HG03280 (cell line): ENCODE data around the gene LMAN2.
"Not testable (repeated sequence)": the region's sequence is repeated elsewhere in the genome, so short reads cannot be mapped to it uniquely, and the experiment has no call there.

Experiments
- ATAC-seq: cut with Tn5 transposase; IDR thresholded peaks from one replicate; pipeline ENCODE4 v1.9.1; 2021; ENCODE audit warnings: mild to moderate bottlenecking, moderate library complexity; ENCODE audit not compliant: unreplicated experiment

Gene LMAN2

DNA sequence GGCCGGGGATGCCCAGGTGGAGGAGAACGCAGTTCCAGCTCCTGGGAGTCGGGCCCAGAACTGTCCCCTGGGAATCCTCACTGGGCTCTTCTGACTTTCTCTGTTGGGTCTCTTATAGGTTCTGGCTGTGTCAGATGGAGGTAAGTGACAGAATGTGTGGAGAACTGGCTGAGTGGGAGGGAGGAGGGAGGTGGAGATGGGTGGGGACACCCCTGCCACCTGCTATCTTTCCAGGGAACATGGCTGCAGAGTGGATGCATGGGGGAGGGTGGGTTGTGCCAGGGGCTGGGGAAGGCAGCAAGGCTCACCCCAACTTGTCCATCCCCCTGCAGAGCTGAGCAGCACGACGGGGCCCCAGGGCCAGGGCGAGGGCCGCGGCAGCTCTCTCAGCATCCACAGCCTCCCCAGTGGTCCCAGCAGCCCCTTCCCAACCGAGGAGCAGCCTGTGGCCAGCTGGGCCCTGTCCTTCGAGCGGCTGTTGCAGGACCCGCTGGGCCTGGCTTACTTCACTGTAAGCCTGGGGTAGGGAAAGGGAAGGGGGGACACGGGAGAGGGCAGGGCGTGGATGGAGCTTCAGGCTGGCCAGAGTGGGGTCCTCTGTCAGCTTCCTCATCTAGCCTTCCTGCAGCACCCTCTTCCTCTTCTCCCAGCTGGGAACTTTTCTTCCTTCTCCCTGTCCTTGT is 14.5 kb upstream of the LMAN2 start:
- ATAC-seq: no peak

- no peak for ATAC-seq
Observed at GRCh38 chr5:177364159-177364962, 12.9 kb upstream of the LMAN2 start.

DNA sequence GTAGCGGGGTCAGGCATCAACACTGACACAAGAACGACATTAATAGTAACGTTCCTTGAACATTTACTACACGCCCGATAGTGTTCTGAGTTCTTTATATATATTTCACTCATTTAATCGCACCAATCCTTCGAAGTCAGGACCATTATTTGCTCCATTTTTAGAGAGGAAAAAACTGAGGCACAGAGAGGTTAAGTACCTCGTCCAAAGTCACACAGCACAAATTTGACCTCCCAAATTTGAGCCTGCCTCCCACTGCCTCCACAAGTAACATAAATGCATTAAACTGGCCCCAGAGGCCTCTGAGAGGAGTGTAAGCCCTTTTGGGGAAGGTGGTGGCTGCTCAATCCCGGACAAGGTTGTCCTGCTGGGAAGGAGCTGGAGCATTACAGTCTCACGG is 12.1 kb upstream of the LMAN2 start:
- ATAC-seq: no peak

- no peak for ATAC-seq
Observed at GRCh38 chr5:177362610-177363507, 11.4 kb upstream of the LMAN2 start.

DNA sequence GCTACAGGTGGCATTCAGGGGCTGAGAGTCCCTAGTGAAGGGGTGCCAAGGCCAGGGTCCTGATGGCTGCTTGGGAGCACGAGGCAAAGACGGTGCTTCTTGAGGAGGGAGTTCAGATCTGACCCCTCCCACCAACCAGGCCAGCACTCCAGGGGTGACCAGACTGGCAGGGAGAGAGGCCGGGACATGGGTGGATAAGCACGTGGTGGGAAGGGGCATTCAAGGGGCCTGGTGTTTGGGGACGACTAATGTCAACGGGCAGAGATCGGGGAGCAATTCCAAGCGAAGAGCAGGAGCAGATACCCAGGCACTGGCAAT is 10.8 kb upstream of the LMAN2 start:
- no peak for ATAC-seq

DNA sequence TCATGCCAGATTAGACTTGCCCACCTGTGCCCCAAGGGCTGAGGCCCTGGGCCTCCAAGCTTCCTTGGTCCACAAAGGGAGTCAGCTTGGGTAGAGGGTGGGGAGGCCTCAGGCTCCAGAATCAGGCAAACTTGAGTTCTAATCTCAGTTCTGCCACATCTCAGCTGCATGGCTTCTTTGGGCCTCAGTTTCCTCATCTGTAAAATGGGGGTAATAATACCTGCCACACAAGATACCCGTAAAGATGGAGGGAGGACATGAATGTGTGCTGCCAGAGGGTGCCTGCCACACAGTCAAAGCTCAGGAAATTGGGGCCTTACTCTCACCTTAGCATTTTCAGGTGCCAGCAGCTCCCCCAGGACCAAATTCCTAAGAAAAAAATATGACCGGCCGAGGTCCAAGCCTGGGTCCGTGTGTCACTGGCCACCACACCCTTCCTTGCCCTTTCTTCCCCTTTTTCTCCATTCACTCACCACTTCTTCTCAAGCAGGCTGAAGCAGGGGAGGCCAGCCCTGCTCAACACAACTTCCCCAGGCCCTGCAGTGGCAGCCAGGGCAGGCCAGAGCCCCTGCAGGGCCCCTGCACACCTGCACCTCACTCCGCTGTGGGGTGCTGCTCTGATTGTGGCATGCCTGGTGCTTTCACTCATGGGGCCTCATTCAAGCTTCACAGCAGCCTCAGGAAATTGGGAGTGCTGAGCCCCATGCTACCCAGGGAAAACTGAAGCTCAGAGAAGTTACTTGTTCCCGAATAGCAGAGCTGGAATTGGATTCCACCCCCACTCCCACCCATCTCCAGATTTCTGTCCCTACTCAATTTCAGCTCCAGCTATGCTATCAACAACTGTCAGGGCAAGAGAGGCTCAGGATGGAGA is 10.2 kb upstream of the LMAN2 start:
- ATAC-seq: no peak

DNA sequence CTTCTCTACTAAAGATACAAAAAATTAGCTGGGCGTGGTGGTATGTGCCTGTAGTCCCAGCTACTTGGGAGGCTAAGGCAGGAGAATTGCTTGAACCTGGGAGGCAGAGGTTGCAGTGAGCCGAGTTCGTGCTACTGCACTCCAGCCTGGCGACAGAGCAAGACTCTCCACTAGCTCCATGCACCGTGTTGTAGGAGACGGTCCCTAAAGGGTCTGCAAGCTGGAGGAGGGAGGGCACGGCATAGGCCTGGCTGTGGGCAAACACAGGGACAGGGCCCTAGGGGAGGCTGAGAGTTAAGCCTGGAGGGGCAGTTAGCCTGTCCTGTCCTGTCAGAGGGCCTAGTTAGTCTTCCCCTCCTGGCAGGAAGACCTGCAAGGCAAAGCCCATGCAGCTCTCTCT is 9.3 kb upstream of the LMAN2 start:
- not testable (repeated sequence) for ATAC-seq

DNA sequence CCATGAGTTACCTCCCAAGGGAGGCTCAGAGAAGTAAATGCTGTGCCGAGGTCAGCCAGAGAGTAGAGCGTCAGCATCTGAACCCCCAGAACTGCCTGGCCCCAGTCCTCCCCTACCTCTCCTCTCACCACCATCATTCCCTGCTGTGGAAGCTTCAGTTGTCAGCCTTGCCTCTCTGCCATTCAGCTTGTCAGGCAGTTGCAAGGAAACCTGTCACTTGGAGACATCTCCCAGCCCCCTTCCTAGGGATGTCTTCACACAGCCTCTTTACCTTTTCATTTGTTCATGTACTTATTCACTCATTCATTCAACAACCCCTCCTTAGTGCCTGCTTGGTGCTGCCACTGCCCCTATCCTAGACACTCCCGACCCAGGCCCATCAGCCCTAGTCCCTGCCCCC is 8.4 kb upstream of the LMAN2 start:
- no peak for ATAC-seq

DNA sequence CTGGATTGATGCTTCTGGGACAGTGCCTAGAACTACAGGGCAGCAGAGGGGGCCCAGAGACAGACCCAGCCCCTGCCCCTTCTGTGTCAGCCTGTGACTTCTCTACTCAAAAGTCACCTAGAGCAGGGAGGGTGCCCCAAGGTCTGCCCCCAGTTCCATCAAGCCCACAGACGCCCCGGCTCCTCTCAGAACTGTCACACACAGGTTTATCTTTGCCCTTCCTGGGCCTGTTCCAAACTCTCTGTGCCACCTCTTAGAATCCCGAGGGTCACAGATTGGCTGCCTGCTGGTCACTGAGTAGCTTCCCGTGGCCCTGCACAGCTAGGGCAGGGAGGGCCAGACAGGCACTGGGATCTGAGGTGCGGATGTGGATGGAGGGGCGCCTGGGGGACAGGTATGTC is 8.0 kb upstream of the LMAN2 start:
- ATAC-seq: no peak

DNA sequence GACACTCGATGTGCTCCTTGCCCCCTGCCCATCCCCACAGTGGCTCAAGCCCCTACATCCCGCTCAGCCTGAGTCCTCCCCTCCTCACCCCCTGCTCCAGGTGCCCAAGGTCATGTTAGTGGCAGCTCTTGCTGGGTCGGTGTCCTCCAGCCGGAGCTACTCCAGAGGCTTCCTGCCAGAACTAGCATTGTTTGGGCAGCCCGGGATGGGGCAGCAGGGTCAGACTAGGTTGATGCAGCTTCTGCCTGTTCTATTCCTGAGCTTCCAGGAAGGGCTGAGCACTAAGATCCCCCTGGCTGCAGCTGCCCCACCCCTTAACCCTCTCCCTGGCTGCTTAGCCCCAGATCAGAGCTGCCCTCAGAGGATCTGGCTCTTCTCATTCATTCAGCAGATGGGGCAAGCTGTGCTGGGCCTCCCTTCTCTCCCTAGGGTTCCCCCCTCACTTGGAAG is 6.9 kb upstream of the LMAN2 start:
- ATAC-seq: no peak

GRCh38 chr5:177357459-177358351 is 6.2 kb upstream of the LMAN2 start, which contains the start of gene RGS14:
RGS14 (plus strand) TSS chr5:177357924; CDS start chr5:177358025, 101 bp downstream.
- peak; percentile 90 for ATAC-seq

- ATAC-seq: peak; percentile 11
Observed at GRCh38 chr5:177357146-177357458, 5.6 kb upstream of the LMAN2 start.

DNA sequence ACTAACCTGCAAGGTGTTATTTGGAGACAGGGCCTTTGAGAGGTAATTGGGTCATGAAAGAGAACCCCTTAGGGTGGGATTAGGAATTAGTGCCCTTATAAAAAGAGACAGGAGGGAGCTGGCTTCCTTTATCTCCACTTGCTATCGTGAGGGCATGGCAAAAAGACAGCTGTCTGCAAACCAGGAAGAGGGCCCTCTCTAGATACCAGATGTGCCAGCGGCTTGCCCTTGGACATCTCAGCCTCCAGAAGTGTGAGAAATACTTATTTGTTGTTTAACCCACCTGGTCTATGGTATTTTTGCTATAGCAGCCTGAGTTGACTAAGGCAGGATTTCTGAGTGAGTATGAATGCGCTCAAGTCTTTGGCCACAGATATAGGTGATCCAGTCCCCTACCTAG is 5.3 kb upstream of the LMAN2 start:
- ATAC-seq: no peak

GRCh38 chr5:177355868-177356168 is 4.3 kb upstream of the LMAN2 start:
- ATAC-seq: no peak

DNA sequence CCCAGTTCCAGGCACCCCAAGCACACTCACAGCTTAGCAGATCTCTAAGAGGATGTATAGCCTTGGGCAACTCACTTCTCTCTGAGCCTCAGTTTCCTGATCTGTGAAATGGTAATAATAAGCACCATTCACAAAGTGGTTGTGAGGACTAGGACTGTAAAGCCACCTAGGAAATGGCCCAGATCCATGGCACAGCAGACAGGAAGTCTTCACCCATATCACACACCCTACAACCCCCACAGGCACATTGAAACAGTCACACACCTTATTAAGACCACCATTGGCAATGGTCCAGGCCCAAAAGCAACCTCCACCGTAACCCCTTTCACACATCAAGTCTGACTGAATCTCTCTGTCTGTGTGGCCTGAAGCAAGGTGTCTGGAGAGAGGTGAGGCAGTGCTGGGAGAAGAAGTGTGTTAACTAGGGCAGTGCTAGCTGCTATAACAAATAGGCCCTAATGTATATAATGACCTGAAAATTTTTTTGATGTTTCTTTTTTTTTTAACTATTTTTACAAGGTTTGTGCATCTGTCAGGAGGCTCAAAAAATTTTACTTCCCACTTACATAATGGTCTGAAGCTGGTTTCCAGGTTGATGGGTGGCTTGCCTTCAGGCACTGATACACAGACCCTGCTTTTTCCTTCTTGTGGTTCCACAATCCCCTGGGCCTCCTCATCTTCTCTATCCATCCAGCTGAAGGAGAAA is 3.8 kb upstream of the LMAN2 start:
- no peak for ATAC-seq

- ATAC-seq: no peak
Observed at GRCh38 chr5:177354711-177355110, 3.2 kb upstream of the LMAN2 start.

- no peak for ATAC-seq
Observed at GRCh38 chr5:177354256-177354655, 2.8 kb upstream of the LMAN2 start.

DNA sequence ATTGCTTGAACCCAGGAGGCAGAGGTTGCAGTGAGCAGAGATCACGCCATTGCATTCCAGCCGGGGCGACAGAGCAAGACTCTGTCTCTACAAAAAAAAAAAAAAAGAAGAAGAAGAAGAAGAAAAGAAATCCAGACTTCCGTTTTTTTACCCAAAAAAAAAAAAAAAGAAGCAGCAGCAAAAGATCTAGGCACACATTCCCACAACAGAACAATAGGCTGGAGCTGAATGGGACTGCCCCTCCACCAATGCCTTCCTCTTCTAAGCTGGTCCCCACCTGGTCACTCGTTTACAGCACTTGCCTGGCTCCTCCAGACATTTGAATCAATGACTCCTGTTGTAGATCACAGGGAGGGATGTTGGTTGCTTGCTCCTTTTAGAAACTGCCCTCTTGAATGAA is 1.6 kb upstream of the LMAN2 start:
- no peak for ATAC-seq

- no peak for ATAC-seq
Observed at GRCh38 chr5:177350776-177351391, 584 bp downstream of the LMAN2 start.
